Activated naive CD4-positive, alpha-beta T cell treated with anti-CD3 and anti-CD28 coated beads, Interleukin-2, amount 50 U/mL, for 72 hours (primary cell): ENCODE measurements around the gene UBALD2. TPM values are rescaled to one million over a fixed set of nuclear protein-coding genes. Genes with fewer than 3 reads are reported as not detected.

ENCODE experiments used
- ATAC-seq, 2 donors: fragments of 150-1000 bp; cut with Tn5 transposase; 2 replicates each; pipeline ENCODE4 v1.10.0; 2021; ENCODE audit warnings: mild to moderate bottlenecking in 2 of 2, moderate library complexity in 2 of 2
- DNase-seq, 2 donors: peaks; one replicate each; pipeline ENCODE4 v3.0.0; 2021 to 2022; ENCODE audit warnings: low spot score in 2 of 2
- H3K27ac Mint-ChIP-seq, 2 donors: one replicate each; pipeline ENCODE4 v1.8.0; 2022; ENCODE audit warnings: mild to moderate bottlenecking in 2 of 2, mixed read lengths in 2 of 2
- H3K36me3 Mint-ChIP-seq, 2 donors: one replicate each; pipeline ENCODE4 v1.8.0; 2022; ENCODE audit warnings: mixed read lengths in 2 of 2
- H3K9me3 Mint-ChIP-seq, 2 donors: one replicate each; pipeline ENCODE4 v1.8.0; 2022; ENCODE audit warnings: mixed read lengths in 2 of 2
- total RNA-seq, 2 donors: library from RNA; stranded (reverse); gene quantifications; one replicate each; pipeline ENCODE4 v1.2.3, GENCODE V29; 2022

UBALD2 gene
- total RNA-seq, 2 donors from 2014 or later = 262 to 294 TPM

DNA sequence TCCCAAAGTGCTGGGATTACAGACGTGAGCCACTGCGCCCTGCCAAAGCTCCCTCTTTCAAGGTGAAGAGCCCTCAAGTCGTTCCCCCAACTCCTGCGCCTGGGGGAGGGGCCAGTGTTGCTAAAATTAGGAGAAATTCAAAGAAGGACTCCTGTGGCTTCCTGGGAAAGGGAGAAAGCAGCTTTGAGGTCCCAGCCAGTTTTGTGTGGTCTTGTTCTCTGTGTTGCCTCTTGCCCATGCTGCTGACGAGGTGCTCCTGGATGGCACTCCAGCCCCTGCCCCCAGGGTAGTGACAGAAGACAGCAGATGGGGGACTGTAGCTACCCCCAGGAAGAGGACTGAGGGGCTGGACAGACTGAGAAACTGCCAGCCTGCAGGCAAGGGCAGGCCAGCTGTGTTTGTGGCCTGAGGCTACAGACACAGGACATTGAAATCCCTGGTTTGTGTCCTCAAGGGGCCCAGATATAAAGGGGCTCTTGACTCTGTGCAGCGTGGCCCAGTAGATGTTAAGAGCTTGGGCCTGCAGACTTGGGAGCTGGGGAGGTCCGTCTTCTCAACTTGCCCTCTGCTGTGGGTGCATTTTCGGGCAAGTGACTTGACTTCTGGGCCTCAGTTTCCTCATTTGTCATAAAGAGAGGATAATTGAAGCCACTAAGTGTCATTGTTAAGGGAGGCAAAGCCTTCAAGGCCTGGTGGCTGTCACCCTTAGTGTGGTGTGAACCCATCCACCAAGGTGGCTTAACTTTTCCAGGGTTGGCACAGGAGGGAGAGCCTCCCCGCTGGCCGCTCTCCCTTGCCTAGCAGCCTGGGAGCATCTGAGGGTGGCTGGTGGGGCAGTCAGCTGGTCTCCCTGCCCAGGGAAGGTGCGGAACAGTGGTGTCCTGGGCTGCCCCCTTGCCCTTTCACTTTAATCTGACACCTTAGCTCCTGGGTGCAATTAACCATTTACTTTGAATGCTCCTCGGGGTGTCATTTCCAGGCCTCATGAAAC, 4.1 kb downstream of the UBALD2 start:
- H3K9me3 Mint-ChIP-seq = no peaks in the 10 kb centered on the region
- DNase-seq (no peak), ATAC-seq (no peak)
- peaks cover 20 to 49% of the 10 kb centered on the region in 2 donors for H3K36me3 Mint-ChIP-seq
- peak overlapping the region; percentile 98 to 100 for H3K27ac Mint-ChIP-seq

DNA sequence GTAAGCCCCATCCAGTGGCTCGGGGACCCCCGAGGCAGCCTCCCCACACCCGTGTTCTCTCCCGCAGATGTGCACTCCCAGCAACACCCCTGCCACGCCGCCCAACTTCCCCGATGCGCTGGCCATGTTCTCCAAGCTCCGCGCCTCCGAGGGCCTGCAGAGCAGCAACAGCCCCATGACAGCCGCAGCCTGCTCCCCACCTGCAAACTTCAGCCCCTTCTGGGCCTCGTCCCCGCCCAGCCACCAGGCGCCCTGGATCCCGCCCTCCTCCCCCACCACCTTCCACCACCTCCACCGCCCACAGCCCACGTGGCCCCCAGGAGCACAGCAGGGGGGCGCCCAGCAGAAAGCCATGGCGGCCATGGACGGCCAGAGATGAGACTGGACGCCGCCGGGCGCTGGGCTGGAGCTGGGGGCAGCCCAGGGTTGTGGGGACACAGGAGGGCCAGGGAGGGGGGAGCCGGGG, 5.0 kb downstream of the UBALD2 start:
- peak overlapping the region; percentile 98 to 100 for H3K27ac Mint-ChIP-seq
- ATAC-seq (no peak), DNase-seq (no peak)
- H3K36me3 Mint-ChIP-seq = peaks cover 20 to 49% of the 10 kb centered on the region in 2 donors
- H3K9me3 Mint-ChIP-seq = no peaks in the 10 kb centered on the region

GRCh38 chr17:76270770-76271668, 5.9 kb downstream of the UBALD2 start:
- ATAC-seq = no peak
- peaks cover 20 to 49% of the 10 kb centered on the region in 2 donors for H3K36me3 Mint-ChIP-seq
- peak overlapping the region; percentile 93 to 96 for H3K27ac Mint-ChIP-seq
- H3K9me3 Mint-ChIP-seq = no peaks in the 10 kb centered on the region
- peak; percentile 32 to 64 for DNase-seq

GRCh38 chr17:76271669-76272540, 6.8 kb downstream of the UBALD2 start:
- ATAC-seq (peak; percentile 55 to 63), DNase-seq (peak; percentile 78 to 92)
- no peaks in the 10 kb centered on the region for H3K9me3 Mint-ChIP-seq
- H3K36me3 Mint-ChIP-seq = peaks cover 14 to 40% of the 10 kb centered on the region in 2 donors
- H3K27ac Mint-ChIP-seq = peak overlapping the region; percentile 93 to 96

DNA sequence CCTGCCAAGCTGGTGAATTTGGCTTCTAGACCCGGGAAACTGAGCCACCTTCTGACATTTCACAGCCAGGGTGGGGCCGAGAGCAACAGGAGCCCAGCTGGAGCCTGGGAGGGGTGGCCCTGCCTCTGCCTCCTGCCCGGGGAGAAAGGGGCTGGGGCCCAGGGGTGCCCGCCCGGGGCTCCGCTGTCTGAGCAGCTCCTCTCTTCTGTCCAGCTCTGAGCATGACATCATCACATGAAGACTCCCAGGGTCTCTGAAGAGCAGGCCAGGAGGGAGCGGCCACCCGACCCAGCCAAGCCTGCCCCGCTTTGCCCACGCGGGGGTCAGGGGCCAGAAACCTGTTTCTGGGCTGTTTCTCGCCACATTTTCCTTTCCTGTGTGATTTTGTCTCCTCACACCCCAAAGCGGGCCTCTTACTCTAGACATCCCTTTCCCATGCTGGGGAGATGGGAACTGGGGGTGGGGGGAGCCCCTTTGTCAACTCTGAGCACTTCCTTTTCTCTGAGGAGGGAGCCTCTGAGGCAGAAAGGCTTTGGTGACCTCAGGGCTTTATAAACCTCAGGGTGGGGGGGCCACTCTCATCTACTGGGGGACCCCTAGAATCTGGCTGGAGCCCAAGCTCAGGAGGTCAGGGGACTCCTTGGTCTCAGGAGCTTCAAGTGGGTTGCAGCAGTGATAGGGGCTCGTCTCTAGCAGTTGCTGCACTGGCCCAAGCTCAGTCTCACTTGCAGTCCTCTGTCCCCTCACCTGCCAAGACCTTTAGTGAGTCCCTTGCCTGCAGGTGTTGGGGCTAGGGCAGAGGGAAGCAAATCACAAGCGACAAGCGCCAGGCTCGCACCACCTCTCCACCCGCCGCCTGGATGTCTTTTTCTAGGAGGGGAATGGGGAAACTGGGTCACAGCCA, 7.6 kb downstream of the UBALD2 start:
- DNase-seq = peak; percentile 64 to 86
- H3K36me3 Mint-ChIP-seq = peaks cover 7 to 31% of the 10 kb centered on the region in 2 donors
- H3K9me3 Mint-ChIP-seq = no peaks in the 10 kb centered on the region
- ATAC-seq = peak; percentile 29 to 45
- H3K27ac Mint-ChIP-seq = peak overlapping the region; percentile 91 to 96

GRCh38 chr17:76273445-76274111, 8.4 kb downstream of the UBALD2 start:
- peak overlapping the region; percentile 91 to 96 for H3K27ac Mint-ChIP-seq
- ATAC-seq (no peak), DNase-seq (peak in 1 of 2 donors; percentile 68)
- H3K9me3 Mint-ChIP-seq = no peaks in the 10 kb centered on the region
- peaks cover 0 to 25% of the 10 kb centered on the region in 2 donors for H3K36me3 Mint-ChIP-seq

DNA sequence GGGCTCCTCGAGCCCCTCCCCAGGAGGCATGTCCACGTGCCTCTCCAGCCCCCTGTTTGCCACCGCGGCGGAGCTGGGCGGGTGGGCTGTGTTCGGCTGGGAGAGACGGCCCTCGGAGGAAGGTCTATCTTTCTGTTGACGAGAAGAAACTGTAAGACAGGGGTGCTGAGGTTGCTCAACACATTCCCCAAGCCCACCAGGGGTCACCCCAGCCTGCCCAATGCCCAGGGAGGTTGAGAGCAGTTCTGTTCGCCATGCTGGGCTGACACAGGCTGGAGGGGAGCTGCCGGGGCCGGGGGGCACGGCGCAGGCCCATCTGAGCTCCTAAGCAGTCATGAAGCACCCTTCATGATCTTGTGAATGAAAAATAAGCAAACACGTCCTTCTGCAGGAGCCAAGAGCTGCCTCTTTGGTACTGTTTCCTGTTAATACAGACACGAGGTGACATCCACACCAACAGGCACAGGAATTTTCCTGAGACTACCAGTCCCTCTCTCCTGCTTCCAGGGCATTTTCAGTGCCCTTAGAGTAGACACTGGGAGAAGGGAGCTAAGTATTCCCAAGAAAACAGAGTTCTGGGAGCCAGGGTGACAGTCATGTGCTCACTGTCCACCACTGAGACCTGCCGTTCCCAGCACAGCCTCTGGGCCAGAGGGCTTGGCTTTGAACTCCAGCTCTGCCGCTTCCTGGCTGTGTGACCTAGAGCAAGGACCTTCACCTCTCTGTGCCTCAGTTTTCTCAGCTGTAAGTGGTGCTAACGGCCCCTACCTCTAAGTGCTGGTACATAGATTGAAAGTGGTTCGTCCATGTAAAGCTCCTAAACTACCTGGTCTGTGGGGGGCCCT, 9.2 kb downstream of the UBALD2 start:
- peaks cover 0 to 18% of the 10 kb centered on the region in 2 donors for H3K36me3 Mint-ChIP-seq
- H3K9me3 Mint-ChIP-seq = no peaks in the 10 kb centered on the region
- ATAC-seq (no peak), DNase-seq (no peak)
- H3K27ac Mint-ChIP-seq = peak overlapping the region; percentile 91 to 96

GRCh38 chr17:76275382-76276068, 10.4 kb downstream of the UBALD2 start:
- Mint-ChIP-seq H3K27ac (peak overlapping the region; percentile 36 to 96), H3K36me3 (peaks cover 0 to 10% of the 10 kb centered on the region in 2 donors), H3K9me3 (no peaks in the 10 kb centered on the region)
- DNase-seq = no peak
- no peak for ATAC-seq

DNA sequence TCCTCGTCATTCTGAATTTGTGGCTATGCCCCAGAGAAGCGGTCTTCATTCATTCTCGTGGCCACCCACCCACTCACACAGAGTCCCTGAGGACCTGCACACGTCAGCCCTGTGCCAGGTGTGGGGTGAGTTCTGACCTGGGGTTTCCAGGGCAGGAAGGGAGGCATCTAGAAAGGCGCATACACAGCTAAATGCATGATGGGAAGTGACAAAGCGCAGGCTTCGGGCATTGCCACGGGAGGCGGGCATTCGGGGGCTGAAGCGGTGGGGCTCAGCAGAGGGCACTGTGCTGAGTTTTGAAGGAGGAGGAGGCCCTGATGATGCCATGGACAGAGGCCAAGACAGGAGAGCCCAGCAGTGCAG, 10.9 kb downstream of the UBALD2 start:
- Mint-ChIP-seq H3K9me3 (no peaks in the 10 kb centered on the region), H3K27ac (peak overlapping the region; percentile 68 to 96)
- DNase-seq = no peak

GRCh38 chr17:76276461-76277299, 11.5 kb downstream of the UBALD2 start:
- ATAC-seq (no peak), DNase-seq (no peak)
- H3K9me3 Mint-ChIP-seq = no peaks in the 10 kb centered on the region
- H3K27ac Mint-ChIP-seq = peak overlapping the region; percentile 68 to 96
- peaks cover 0 to under 1% of the 10 kb centered on the region in 2 donors for H3K36me3 Mint-ChIP-seq

More for the DNA sequence above, 10.9 kb downstream of the UBALD2 start:
- no peak for ATAC-seq
- H3K36me3 Mint-ChIP-seq = peaks cover 0 to 7% of the 10 kb centered on the region in 2 donors

DNA sequence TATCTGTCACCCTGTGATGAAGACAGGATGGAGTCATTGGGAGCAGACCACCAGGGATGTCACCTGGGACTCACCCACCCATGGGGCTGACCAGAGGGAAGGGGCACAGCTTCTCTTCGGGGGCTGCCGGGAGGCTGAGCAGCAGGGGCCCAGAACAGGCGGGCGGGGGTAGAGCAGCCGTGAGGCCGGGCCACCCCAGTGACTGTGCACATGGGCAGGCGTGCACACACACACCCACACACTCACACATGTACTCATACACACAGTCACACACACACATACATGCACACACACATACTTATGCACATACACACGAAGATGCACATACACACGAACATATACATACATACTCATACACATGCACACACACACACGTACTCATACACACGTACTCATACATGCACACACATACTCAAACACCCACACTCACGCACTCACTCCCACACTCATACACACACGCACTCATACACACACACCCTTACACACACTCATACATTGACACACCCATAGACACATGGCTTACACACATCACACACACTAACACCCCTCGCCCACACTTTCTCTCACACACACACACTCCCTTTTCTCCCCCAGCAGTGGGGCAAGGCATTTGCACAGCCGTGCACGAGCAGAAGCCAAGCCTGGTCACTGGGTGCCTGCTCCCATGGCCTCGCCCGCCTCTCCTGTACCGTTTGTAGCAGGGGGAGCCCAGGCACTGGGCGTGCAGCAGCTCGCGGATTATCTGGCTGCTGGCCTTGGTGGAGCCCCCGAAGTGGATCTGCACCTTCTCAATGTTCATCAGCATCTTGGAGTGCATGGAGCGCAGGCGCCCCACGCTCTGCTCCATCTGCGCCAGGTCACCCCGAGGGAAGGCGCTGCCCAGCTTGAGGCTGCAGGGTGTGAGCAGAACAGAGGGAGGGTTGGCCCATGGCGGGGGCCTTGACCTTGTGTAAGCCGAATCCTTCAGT, 12.4 kb downstream of the UBALD2 start:
- ATAC-seq (peak in 1 of 2 donors; percentile 3), DNase-seq (no peak)
- Mint-ChIP-seq H3K27ac (peak overlapping the region; percentile 2 to 96), H3K9me3 (no peaks in the 10 kb centered on the region), H3K36me3 (no peaks in the 10 kb centered on the region)
